NCI-H2227 treated with DMSO at 0.1 percent for 48 hours (cell line): ENCODE results near the gene CCDC71.

ENCODE experiments used
- DNase-seq: peaks from one replicate; lab custom pipeline; 2025; lab: John Stamatoyannopoulos, UW

CCDC71 gene

GRCh38 chr3:49165771-49166751 is at the start of gene CCDC71:
CCDC71 (minus strand) TSS chr3:49166331; CDS start chr3:49164208, 2,123 bp downstream.
- DNase-seq, result peak; percentile 47

GRCh38 chr3:49213998-49214397 is 47.9 kb upstream of the CCDC71 start:
- no peak for DNase-seq

- no peak for DNase-seq
Observed at GRCh38 chr3:49213541-49213943, 47.4 kb upstream of the CCDC71 start.

GRCh38 chr3:49199900-49200281 is 33.8 kb upstream of the CCDC71 start:
- DNase-seq, result no peak

GRCh38 chr3:49199239-49199899 is 33.2 kb upstream of the CCDC71 start:
- no peak for DNase-seq

GRCh38 chr3:49198611-49199230 is 32.6 kb upstream of the CCDC71 start:
- DNase-seq, result no peak

- no peak for DNase-seq
Observed at GRCh38 chr3:49198161-49198560, 32.0 kb upstream of the CCDC71 start.

- no peak for DNase-seq
Observed at GRCh38 chr3:49191741-49192140, 25.6 kb upstream of the CCDC71 start.

- no peak for DNase-seq
Observed at GRCh38 chr3:49183873-49184272, 17.7 kb upstream of the CCDC71 start.

- no peak for DNase-seq
Observed at GRCh38 chr3:49182682-49183081, 16.6 kb upstream of the CCDC71 start.

- no peak for DNase-seq
Observed at GRCh38 chr3:49181351-49181750, 15.2 kb upstream of the CCDC71 start.

- no peak for DNase-seq
Observed at GRCh38 chr3:49180116-49180515, 14.0 kb upstream of the CCDC71 start.

- no peak for DNase-seq
Observed at GRCh38 chr3:49177073-49177472, 10.9 kb upstream of the CCDC71 start.

GRCh38 chr3:49175530-49175929 is 9.4 kb upstream of the CCDC71 start:
- DNase-seq, result no peak

- no peak for DNase-seq
Observed at GRCh38 chr3:49174397-49174985, 8.4 kb upstream of the CCDC71 start.

GRCh38 chr3:49173792-49174170 is 7.7 kb upstream of the CCDC71 start:
- peak; percentile 43 for DNase-seq

GRCh38 chr3:49173116-49173791 is 7.1 kb upstream of the CCDC71 start:
- DNase-seq, result peak; percentile 64

GRCh38 chr3:49172551-49173041 is 6.5 kb upstream of the CCDC71 start:
- DNase-seq, result no peak

- DNase-seq, result no peak
Observed at GRCh38 chr3:49171775-49172500, 5.8 kb upstream of the CCDC71 start.

GRCh38 chr3:49171119-49171774 is 5.1 kb upstream of the CCDC71 start, which contains the start of gene KLHDC8B:
KLHDC8B (plus strand) TSS chr3:49171598; CDS start chr3:49172770, 1,172 bp downstream.
- peak; percentile 77 for DNase-seq
